Duodenal mucosa (tissue), 2 donors: ENCODE results near the gene OR2T12.
"Not testable (repeated sequence)": the region's sequence is repeated elsewhere in the genome, so short reads cannot be mapped to it uniquely, and the experiment has no call there.

Experiments used
- H3K27ac ChIP-seq: one replicate; pipeline ENCODE4 v1.7.0; 2013; ENCODE audit warnings: low read depth, low read length
- H3K27me3 ChIP-seq, 2 donors: one replicate each; pipeline ENCODE4 v1.7.0; 2013; ENCODE audit warnings: low read length in 2 of 2, control low read depth in 1 of 2; ENCODE audit not compliant: insufficient read depth in 2 of 2, control insufficient read depth in 1 of 2
- H3K36me3 ChIP-seq, 2 donors: one replicate each; pipeline ENCODE4 v1.7.0; 2013; ENCODE audit warnings: low read length in 2 of 2, control low read depth in 1 of 2; ENCODE audit not compliant: insufficient read depth in 2 of 2, control insufficient read depth in 1 of 2
- H3K4me1 ChIP-seq, 2 donors: one replicate each; pipeline ENCODE4 v1.7.0; 2013; ENCODE audit warnings: low read length in 2 of 2, control low read depth in 1 of 2; ENCODE audit not compliant: insufficient read depth in 2 of 2, control insufficient read depth in 1 of 2
- H3K4me3 ChIP-seq, 2 donors: one replicate each; pipeline ENCODE4 v1.7.0; 2013; ENCODE audit warnings: low read length in 2 of 2, low read depth in 1 of 2
- H3K9ac ChIP-seq, 2 donors: one replicate each; pipeline ENCODE4 v1.7.0; 2013; ENCODE audit warnings: low read length in 2 of 2, low read depth in 1 of 2
- H3K9me3 ChIP-seq, 2 donors: one replicate each; pipeline ENCODE4 v1.7.0; 2013; ENCODE audit warnings: low read length in 2 of 2, control low read depth in 1 of 2; ENCODE audit not compliant: control insufficient read depth in 1 of 2

The OR2T12 gene

DNA sequence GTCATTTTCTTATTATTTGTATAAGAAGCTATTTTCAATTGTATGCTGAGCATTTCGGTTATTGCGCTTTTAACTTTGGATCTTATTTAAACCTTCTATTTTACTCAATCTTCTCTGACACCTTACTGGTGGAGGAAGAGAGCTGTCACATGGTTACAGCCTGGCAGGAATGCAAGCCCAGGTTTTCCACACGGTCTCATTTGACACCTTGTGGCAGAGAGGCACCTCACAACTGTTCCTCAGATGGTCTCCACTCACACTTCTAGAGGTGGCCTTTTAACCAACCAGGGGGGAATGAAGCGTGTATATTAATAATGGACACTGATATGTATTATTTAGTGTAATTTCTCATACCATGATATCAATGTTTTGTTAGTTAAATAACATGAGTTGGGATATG lies 35.0 kb downstream of the OR2T12 start:
- no peaks in the 10 kb centered on the region for H3K4me1 ChIP-seq
- H3K9me3 ChIP-seq: peaks cover 0 to 2% of the 10 kb centered on the region in 2 donors
- H3K36me3 ChIP-seq: no peaks in the 10 kb centered on the region
- H3K27me3 ChIP-seq: no peaks in the 10 kb centered on the region
- H3K9ac ChIP-seq: no peak overlapping the region
- no peak overlapping the region for H3K27ac ChIP-seq
- H3K4me3 ChIP-seq: no peak overlapping the region

DNA sequence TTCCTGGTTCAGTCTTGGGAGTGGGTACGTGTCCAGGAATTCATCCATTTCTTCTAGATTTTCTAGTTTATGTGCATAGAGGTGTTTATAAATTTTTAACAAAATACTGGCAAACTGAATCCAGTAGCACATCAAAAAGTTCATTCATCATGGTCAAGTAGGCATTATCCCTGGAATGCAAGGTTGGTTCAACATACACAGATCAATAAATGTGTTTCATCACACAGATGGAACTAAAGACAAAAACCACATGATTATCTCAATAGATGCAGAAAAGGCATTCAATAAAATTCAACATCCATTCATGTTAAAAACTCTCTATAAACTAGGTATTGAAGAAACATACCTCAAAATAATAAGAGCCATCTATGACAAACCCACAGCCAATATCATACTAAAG lies 43.9 kb downstream of the OR2T12 start:
- H3K36me3 ChIP-seq, H3K27ac ChIP-seq, H3K4me1 ChIP-seq, H3K27me3 ChIP-seq, H3K9ac ChIP-seq, H3K4me3 ChIP-seq: not testable (repeated sequence)
- H3K9me3 ChIP-seq: peaks cover 5 to 11% of the 10 kb centered on the region in 2 donors

DNA sequence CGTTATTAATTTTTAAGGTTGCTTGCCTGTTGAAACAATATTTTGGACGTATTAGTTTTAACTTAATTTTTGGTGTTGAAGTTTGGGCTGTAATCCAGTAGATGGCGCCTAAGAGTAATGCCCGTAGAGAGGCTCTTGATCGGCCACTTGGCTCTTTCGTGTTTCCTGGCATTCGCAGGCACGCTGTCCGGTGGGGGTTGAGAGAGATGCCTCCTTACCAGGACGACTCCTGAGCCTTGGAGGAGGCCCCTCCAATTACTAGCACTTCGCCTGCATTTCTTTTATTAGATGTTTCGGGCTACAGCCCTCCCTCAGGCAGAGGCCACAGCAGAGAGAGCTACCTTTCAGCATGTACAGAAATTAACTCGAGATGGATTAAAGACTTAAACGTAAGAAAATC lies 60.0 kb downstream of the OR2T12 start:
- Histone ChIP-seq H3K4me3 (no peak overlapping the region), H3K9ac (no peak overlapping the region)

More for the DNA sequence above, 60.0 kb downstream of the OR2T12 start:
- H3K9me3 ChIP-seq: peaks cover 0 to 2% of the 10 kb centered on the region in 2 donors
- no peaks in the 10 kb centered on the region for H3K36me3 ChIP-seq
- no peaks in the 10 kb centered on the region for H3K27me3 ChIP-seq
- no peaks in the 10 kb centered on the region for H3K4me1 ChIP-seq
- no peak overlapping the region for H3K27ac ChIP-seq
